Hypothalamus (tissue), 51 donors: Measurements from ENCODE around the gene C3.
"Not testable (repeated sequence)": the region's sequence is repeated elsewhere in the genome, so short reads cannot be mapped to it uniquely, and the experiment has no call there.

Experiments used
- DNase-seq, 51 donors: peaks; one replicate each; lab custom pipeline; 2025; lab: John Stamatoyannopoulos, UW

C3 gene

DNA sequence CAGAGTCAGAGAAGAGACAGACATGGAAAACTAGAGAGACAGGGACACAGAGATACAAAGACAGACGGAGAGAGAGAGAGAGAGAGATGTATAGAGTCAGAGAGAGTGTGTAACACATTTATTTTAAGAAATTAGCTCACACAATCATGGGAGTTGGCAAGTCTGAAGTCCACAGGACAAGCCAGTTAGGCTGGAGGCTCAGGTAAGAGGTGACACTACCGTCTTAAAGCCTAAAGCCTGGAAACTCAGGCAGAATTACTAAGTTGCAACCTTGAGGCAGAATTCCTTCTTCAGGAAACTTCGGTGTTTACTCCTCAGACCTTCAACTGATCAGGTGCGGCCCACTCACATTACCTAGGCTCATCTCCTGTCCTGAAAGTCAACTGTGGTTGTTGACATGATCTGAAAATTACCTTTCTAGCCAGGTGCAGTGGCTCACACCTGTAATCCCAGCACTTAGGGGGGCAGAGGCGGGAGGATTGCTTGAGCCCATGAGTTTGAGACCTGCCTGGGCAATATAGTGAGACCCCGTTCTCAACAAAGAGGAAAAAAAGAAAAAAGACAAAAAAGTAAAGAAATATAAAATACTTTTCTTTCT lies 47.7 kb downstream of the C3 start:
- DNase-seq, result no peak

DNA sequence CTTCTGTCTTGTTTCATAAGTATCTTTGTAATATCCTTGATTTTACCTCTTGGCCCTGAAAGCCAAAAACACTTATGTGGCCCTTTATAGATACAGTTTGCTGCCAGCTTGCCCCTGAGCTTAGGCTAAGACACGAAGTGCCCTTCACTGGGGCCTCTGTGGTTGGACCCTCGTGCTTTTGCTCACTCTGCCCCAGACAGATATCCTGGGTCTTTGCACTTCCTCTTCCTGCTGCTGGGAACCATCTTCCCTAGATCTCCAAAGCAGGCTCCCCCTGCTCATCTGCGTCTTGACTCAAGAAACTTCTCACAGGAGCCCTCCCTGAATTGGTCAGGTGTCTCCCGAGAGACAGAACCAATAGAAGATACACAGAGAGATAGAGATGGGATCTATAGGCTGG lies 48.5 kb downstream of the C3 start:
- DNase-seq, result no peak

- no peak for DNase-seq
Observed at GRCh38 chr19:6668691-6669090, 51.8 kb downstream of the C3 start.

DNA sequence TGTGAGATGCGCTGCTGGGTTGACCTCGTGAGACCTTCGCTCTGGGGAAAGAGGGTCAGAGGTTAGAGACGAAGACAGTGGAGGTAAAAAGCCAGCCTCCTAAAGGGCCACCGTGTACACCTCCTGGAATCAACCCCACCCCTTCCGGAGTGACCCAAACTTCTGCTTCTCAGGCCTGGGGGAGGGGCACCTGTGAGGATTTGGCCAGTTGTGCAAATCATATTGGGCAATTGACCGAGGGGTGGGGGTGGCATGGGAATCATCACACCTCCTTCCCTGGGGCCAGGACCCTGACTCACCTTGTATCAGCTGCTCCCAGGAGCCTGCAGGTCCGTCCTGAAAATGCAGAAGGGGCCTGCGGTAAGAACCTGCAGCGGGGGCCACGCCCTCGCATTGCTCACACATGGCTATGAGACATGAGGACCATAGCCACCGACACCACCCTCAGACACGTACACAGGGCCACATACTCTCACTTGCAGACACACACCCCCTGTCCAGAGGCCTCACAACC lies 53.3 kb downstream of the C3 start:
- no peak for DNase-seq

DNA sequence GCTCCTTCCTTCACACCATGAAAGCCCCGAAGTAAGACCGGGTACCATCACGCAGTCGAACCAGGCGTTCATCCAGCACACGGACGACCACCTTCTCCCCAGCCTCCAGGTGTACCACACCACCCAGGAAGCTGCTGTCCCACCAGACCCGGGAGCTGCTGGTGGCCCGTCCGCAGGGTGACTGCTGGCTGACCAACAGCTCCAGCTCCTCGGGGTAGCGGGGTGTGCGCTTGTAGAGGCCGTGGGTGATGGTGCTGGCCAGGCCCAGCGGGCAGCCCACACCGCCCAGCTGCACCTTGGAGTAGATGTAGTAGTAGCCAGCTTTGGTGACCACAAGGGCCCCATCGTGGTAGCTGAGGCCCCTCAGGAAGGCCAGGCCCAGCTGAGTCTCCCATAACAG lies 55.5 kb downstream of the C3 start:
- DNase-seq, result no peak

DNA sequence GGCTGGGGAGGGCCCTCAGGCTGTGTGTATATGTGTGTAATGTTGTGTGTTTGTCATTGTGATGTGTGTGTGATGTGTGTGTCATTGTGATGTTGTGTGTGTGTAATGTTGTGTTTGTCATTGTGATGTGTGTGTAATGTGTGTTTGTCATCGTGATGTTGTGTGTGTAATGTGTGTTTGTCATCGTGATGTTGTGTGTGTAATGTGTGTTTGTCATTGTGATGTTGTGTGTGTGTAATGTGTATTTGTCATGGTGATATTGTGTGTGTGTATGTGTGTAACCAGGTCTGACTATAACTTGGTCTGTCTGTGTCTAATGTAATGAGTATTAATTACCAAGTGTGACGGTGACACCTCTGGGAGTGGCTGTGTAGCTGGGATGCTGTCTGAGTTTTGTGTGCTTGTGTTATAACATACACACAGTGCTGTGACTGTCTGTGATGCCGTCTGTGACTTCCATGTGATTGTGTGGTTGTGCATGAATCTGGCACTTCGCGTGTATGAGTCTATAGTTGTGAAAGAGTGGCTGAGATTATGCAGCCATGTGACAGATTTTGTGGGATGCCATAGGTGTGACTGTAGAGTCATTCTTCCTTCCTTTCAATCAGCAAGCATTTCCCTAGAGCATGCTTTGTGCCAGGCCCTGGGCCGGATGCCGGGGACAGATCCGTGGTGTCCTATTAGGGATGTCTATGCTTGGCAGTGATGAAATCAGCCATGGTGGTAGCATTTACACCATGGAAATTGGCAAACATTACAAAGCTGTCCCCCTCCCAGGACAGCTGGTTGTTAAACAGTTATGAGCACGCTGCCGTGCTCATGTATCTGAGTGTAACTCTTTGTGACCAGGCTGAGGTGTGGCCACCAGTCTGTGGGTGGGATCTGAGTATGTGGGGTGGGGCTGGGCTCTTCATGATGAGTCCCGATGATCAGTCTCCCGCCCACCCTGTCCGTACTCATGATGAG lies 56.9 kb downstream of the C3 start:
- DNase-seq, result no peak

- no peak for DNase-seq
Observed at GRCh38 chr19:6662702-6663101, 57.7 kb downstream of the C3 start.

DNA sequence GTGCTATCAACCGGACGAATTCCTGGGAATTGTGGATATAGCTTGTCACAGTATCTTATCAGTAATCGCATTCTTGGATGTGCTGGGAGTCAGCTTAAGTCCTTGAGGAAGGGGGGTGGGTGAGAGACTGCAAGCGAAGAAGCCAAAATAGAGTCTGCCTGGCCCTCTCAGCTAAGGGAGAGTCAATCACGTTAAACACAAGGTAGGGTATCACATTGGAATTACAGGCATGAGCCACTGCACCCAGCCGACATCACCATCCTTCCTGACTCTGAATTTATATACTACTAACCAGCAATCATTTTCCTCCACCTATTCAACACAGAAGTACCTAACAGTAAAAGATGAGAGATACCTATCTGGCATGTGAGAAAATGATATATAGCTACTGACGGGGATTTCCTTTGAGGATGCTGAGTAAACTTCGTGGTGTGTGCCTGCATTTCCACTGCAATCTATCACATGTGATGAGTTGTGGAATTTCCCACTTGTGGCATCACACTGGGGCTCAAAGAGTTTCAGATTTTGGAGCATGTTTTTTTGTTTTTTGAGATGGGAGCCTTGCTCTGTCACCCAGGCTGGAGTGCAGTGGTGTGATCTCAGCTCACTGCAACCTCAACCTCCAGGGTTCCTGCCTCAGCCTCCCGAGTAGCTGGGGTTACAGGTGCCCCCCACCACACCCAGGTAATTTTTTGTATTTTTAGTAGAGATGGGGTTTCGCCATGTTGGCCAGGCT lies 58.8 kb downstream of the C3 start:
- DNase-seq, result not testable (repeated sequence)

DNA sequence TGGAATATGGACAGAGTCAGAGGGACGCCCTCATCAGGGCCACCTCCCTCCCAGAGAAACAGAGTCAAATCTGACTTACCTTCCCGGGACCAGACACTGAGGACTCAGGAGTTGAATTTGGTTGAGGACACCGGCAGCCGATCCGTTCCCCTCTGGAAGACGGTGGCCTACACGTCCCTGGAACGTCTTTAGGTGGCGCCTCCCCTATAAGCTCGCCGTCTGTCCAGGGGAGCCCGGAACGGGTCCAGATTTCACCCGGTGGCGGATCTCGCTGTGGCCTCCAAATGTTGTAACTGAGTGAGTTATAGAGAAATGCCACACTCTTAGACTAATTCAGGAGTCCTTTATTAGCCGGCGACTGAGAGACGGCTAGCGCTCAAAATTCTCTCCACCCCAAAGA lies 59.5 kb downstream of the C3 start:
- DNase-seq, result no peak

DNA sequence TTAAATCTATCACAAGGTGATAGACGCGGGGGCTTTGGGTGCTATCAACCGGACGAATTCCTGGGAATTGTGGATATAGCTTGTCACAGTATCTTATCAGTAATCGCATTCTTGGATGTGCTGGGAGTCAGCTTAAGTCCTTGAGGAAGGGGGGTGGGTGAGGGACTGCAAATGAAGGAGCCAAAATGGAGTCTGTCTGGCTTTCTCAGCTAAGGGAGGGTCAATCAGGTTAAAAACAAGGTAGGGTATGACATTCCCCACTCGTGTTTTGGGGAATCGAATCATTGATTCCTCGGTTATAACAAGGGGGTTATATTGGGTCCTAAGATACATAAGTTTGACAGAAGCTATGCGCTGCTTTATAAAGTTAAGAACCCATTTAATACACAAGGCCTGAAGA lies 64.1 kb downstream of the C3 start:
- DNase-seq, result not testable (repeated sequence)

GRCh38 chr19:6654347-6655310 lies 65.8 kb downstream of the C3 start:
- no peak for DNase-seq

GRCh38 chr19:6652805-6653094 lies 67.7 kb downstream of the C3 start:
- no peak for DNase-seq

- no peak for DNase-seq
Observed at GRCh38 chr19:6651965-6652804, 68.3 kb downstream of the C3 start.

GRCh38 chr19:6649185-6649584 lies 71.3 kb downstream of the C3 start:
- DNase-seq, result no peak

- DNase-seq, result no peak
Observed at GRCh38 chr19:6648141-6648715, 72.2 kb downstream of the C3 start.

GRCh38 chr19:6644796-6645195 lies 75.7 kb downstream of the C3 start:
- DNase-seq, result no peak

- not testable (repeated sequence) for DNase-seq
Observed at GRCh38 chr19:6640333-6640732, 80.1 kb downstream of the C3 start.

GRCh38 chr19:6639439-6639838 lies 81.0 kb downstream of the C3 start:
- no peak for DNase-seq

DNA sequence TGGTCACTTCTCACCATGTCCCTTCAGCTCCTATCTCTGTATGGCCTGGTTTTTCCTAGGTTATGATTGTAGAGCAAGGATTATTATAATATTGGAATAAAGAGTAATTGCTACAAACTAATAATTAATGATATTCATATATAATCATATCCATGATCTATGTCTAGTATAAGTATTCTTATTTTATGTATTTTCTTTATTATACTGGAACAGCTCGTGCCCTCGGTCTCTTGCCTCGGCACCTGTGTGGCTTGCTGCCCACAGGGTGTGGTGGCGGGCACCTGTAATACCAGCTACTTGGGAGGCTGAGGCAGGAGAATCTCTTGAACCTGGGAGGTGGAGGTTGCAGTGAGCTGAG lies 87.0 kb downstream of the C3 start:
- not testable (repeated sequence) for DNase-seq
